NCI-H1092 (cell line): ENCODE results near the gene AOPEP.

Source experiments
- DNase-seq: peaks from one replicate; lab custom pipeline; 2025; lab: John Stamatoyannopoulos, UW

Gene AOPEP

DNA sequence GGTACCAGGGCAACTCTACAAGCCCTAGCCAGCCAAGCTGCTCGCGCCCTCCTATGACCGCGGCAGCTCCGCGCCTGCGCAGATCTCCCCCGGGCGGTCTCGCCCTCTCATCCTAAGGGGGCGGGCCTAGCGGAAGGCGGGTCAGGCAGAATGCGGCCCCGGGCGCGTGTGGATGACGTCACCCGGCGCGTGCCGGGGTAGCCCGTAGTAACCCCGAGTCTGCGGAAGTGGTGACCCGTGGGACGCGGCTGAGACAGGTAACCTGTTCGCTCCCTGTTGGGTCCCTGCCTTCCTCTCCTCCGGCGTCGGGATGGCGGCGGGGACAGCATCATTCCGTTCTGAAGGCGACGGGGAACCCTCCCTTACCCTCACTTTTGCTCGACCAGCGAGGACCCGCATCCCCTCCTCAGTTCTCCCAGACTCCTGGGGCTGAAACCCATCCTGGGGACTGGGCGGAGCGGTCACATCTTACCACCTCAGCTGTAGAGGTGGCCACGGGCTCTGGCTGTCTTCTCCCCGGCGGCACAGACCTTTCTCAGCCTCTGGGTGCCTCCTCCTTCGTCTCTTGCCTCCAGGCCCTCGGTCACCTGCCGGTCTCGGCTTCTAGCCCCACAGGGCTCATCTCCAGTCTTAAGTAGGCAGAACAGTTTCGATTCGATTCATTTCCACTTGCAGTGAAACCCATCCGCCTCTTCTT, at the start of gene AOPEP:
Gene AOPEP, plus strand, starts transcription at position 205 of the 697 bp plus-strand sequence. CDS start 33,085 bp downstream, outside the sequence.
- DNase-seq = peak; percentile 95

GRCh38 chr9:94677929-94678328, 48.6 kb upstream of the AOPEP start:
- DNase-seq = no peak

GRCh38 chr9:94679587-94679986, 46.9 kb upstream of the AOPEP start:
- DNase-seq = no peak

GRCh38 chr9:94680020-94680419, 46.5 kb upstream of the AOPEP start:
- DNase-seq = no peak

DNA sequence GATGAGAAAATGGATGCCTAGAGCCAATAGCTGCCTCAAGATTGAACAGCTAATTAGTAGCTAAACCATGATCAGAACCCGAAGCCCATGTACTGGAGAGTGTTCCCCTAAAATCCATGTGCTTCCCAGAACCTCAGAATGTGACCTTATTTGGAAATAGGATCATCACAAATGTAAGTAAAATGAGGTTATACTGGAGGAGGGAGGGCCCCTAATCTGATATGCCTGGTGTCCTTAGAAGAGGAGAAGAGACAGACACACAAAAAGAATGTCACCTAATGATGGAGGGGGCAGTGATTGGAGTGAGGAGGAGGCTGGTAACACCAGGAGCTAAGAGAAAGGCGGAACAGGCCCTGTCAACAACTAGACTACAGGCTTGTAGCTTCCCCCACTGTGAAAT, 45.9 kb upstream of the AOPEP start:
- DNase-seq = no peak

GRCh38 chr9:94681508-94681907, 45.0 kb upstream of the AOPEP start:
- DNase-seq = peak; percentile 64

DNA sequence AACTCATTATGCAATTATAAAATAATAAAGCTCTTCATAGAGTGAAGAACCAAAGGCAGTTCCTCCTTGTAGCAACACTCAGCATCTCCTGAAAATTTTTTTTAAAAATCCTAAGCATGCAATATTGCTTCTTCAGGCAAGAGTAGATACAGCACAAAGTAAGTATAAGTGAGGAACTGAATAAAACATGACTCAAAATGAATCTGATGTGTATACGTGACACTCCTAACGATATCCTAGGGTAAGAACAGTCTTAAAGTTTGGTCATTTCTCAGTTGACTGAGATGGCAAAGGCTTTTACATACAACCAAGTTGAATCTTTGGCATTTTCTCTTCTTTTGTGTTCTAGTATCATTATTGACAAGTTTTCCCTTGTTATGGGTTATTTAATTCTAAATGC, 41.1 kb upstream of the AOPEP start:
- no peak for DNase-seq

- no peak for DNase-seq
Observed at GRCh38 chr9:94687451-94687850, 39.0 kb upstream of the AOPEP start.

GRCh38 chr9:94690344-94690743, 36.2 kb upstream of the AOPEP start:
- DNase-seq = no peak

GRCh38 chr9:94692601-94693000, 33.9 kb upstream of the AOPEP start:
- no peak for DNase-seq

GRCh38 chr9:94693485-94694204, 32.9 kb upstream of the AOPEP start:
- DNase-seq = peak; percentile 60

- no peak for DNase-seq
Observed at GRCh38 chr9:94696545-94696944, 30.0 kb upstream of the AOPEP start.

- no peak for DNase-seq
Observed at GRCh38 chr9:94697972-94698581, 28.4 kb upstream of the AOPEP start.

- DNase-seq = no peak
Observed at GRCh38 chr9:94699715-94700373, 26.7 kb upstream of the AOPEP start.

DNA sequence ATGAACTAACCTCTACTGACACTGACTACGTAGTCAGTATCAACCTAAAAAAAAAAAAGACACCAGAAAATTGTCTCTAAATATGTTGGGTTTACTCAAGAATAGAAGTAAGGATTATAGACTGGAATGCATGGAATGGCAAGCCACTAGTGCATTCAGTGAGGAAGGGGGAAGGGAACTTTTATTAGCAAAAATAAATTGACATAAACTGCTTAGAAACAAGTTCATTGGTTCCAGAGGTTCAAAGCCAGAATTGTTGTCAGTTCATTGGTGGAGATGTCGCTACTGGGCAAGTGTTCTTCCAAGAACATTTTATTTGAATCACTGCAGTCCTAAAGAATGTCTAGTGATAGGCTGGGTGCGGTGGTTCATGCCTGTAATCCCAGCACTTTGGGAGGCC, 26.1 kb upstream of the AOPEP start:
- DNase-seq = no peak

GRCh38 chr9:94703488-94704140, 22.9 kb upstream of the AOPEP start:
- no peak for DNase-seq

DNA sequence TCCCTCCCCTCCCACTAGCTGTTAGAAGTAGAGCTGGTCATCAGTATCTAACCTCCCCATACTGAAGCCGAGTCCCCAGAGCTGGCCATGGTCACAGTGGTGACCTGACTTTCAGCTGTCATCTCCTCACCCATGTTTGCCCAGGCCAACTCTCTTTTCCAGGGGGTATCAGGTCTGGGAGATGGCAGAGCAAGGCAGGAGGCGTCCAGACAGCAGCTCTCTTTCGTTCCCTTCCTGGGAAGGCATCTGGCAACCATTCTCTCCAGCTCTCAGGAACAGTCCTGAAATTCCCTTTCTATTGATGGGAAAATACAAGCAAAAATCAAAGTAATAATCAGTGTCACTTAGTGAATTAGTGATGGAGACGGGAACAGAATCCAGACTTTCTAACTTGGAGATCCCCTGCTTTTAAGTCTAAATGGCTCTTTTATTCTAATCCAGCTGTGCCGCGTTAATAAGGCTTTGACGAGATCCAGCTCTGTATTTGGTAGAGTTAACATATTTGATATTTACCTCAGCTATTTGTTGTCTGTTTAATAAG, 21.3 kb upstream of the AOPEP start:
- DNase-seq = no peak

DNA sequence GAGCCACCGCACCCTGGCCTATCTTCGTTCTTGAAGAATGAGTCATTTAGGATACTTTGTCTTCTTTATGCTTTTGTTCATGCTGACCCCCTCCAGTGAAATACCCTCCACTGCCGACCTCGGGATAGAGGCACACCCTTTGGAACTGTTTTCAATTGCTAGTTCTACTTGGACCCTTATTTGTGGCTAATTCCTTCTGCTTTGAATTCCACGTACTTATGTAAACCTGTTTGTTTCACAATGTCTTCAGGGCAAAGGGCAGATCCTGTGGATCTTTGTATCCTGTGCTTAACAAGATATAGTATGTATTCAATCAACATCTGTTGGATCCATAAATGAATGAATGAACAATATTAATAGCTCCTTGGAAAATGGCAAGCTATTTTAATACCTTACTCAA, 19.6 kb upstream of the AOPEP start:
- no peak for DNase-seq

DNA sequence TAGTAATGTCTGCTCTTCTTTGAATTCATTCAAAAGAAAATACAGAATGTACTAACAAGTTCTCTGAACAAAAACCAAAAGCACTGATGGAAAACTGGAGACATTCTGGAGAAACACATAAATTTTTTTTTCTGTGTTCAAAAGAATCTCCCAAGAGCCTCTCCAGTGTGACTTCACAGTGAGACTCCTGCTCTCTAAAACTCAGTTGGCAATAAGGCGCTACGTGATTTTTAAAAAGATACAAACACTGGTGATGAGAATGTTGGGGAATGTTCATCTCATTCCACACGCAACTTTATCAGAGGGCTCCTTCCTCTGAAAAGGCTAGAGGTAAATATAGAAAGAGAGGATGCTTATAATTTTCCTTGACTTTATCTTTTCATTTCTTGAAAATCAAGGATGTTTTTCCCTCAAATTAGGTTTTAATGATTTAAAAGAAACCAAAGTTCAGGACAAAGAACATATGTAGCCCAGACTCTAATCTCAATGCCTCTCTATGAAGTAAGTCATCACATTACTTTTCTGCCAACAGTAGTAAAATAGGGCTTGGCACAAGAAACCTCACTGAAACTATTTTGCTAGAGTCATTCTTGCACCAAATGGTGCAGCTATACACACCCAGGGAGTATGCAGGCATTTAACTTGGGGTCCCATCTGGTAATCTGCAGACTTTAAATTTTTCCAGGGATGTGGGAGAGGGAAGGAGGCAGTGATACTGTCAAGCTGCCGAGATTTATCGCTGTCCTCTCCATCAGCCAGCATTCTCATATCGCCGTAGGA, 12.9 kb upstream of the AOPEP start:
- no peak for DNase-seq

- DNase-seq = no peak
Observed at GRCh38 chr9:94714494-94714893, 12.0 kb upstream of the AOPEP start.

DNA sequence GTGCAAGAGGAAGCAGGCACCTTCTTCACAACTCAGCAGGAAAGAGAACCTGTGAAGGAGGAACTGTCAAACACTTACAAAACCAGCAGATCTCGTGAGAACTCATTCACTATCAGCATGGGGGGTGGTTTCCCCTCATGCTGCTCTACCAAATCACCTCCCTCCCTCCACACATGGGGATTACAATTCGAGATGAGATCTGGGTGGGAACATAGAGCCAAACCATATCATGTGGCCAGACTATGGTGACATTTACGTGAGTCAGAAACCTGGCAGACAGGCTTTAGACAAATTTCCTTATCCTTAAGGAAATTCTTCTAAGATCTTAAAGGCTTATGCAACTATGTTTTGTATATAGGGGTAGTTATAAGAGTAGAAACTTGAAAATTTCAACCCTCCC, 8.7 kb upstream of the AOPEP start:
- DNase-seq = no peak
